HG03064 (cell line): Measurements from ENCODE around the gene HUNK.

Experiments
- ATAC-seq: cut with Tn5 transposase; IDR thresholded peaks from one replicate; pipeline ENCODE4 v1.9.1; 2021; ENCODE audit warnings: low read depth; ENCODE audit not compliant: unreplicated experiment

HUNK gene

DNA sequence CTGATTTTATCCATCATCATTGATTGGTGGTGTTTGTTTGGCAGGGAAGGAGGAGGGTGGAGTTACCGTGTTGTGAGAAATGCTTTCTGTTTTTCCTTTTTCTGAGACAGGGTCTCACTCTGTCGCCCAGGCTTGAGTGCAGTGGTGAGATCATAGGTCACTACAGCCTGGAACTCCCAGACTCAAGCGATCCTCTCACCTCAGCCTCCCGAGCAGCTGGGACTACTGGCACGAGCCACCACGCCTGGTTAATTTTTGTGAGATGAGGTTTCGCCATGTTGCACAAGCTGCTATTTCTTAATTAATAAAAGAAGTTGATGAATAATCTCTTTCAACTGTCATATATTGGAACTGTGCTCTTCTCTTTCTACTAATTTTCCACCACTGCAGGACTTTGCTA, 44.3 kb downstream of the HUNK start:
- no peak for ATAC-seq

- ATAC-seq: no peak
Observed at GRCh38 chr21:31918250-31918775, 45.5 kb downstream of the HUNK start.

DNA sequence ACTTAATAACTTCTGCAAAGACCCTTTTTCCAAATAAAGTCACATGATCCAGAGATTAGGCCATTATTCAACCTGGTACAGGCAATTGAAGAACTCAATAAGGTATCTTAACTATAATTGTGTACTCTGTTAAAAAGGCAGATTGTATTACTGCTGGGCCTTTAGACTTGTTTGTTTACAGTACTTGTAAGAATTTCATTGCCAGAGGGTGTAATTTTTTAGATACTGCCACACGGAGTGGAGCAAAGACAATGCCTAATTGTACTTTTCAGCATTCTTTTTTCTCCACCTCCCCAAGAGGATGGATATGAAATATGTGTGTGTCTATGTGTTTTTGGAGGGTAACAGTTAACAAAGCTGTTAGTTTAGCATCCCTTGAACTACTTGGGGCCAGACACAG, 47.5 kb downstream of the HUNK start:
- no peak for ATAC-seq

DNA sequence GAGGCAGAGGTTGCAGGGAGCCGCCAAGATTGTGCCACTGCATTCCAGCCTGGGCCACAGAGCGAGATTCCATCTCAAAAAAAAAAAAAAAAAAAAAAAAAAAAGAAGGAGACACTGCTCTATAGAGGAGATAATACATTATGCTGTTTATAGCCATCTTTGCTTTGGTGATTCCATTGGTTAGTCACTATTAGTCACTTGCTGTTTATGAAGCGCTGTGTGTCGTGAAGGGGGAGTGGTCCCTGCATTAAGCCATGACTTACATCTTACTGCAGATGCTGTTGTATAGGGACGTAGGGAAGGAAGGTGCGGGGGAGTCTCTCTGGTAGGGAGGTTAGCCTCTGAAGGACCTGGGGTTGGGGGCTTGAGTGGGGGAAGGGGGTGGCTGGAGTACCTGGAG, 48.3 kb downstream of the HUNK start:
- no peak for ATAC-seq

- ATAC-seq: no peak
Observed at GRCh38 chr21:31922881-31923280, 50.1 kb downstream of the HUNK start.

DNA sequence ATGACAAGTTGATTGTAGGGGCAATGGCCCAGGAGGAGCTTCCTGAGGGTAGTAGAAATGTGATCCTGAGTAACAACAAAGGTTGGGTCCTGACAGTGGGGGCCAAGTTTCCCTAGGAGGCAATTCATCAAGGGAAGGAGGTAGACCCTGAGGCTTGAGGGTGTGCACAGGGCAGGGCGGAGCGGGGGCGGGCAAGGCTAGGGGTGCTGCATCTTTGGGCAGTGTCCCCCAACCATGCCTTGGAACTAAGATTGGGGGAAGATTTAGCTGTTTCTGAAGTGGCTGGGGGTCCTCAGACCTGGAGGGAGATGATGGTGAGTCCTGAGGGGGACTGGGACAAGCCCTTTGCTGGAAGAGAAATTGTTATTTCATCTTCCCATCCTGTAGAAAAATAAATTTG, 50.9 kb downstream of the HUNK start:
- no peak for ATAC-seq

GRCh38 chr21:31924548-31924947, 51.7 kb downstream of the HUNK start:
- no peak for ATAC-seq

GRCh38 chr21:31926498-31926897, 53.7 kb downstream of the HUNK start:
- ATAC-seq: no peak

DNA sequence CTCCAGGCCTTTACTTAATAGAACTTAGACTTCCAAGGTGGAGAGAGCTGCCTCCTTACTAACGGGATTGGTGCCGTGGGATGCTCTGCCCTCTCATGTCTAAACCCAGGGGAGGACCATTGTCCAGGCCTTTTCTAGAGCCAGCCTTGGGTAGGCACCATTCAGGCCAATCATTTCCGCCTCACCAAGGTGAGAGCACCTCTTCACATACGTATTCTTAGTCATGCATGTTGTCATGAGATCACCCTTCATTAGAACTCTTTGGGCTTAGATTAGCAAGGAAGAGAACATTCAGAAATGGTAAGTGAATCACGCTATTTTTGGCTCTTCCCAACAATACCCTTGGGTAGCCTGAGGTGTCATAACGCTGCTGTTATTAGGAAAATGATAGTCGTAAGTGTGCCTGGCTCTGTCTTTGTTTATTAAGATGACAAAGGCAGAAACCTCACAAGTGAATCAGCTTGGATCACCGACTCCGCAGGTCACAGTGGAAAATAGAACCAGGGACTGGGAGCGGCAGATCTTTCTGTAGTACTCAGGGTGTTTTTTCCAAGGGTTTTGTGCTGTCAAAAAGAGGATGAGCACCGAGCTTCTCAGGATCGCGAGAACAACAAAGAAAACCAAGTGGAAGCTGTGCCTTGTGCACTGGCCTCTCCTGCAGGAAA, 55.0 kb downstream of the HUNK start:
- ATAC-seq: no peak

- no peak for ATAC-seq
Observed at GRCh38 chr21:31928656-31929055, 55.8 kb downstream of the HUNK start.

GRCh38 chr21:31929548-31929947, 56.7 kb downstream of the HUNK start:
- ATAC-seq: no peak

DNA sequence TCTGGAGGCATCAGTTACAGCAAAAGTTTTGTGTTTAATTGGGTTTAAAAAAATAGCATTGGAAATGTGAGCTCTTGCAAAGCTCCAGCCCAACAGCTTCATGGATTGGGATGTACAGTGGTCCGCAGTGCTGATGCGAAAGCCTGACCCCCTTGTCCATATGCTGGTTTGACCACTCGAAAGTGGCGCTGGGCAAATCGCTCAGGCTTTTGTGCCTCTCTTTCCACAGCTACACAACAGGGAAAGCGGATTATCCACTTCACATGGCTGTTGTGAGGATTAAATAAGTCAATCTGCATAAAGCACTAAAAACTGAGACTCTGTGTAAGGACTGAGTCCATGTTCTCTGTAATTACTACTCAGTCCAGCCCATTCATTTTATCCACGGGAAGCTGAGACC, 57.2 kb downstream of the HUNK start:
- ATAC-seq: no peak

- no peak for ATAC-seq
Observed at GRCh38 chr21:31931644-31932469, 59.0 kb downstream of the HUNK start.

DNA sequence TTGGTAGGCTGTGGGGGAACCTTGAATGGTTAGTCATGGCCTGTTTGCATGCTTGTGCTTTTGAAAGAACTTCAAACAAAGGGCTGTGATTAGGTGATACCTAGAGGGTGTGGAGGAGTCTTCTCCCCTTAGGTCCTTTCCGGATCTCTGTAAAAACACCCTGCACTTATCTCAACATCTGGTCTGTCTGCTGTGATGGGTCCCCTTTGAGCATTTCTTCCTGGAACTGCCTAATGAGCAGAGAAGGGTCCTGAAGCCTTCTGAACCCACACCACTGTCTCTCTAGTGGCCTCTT, 59.6 kb downstream of the HUNK start:
- no peak for ATAC-seq

DNA sequence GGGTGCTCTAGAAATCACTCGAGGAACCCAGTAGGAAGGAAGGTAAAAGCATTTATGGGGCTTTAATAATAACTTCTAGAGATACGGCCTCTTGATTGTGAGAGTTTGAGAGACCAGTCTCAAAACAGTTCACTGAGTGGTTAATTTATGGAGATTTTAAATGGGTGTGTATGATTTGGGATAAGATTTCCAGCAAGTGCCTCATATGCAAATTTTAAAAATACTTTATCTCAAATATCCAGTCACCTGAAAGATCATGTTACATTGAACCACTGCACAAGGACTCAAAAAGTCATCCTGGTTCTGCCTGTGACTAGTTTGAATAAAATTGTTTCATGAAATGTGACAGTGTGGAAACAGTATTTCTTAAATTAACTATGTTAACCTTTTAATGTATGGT, 64.5 kb downstream of the HUNK start:
- ATAC-seq: no peak

- ATAC-seq: no peak
Observed at GRCh38 chr21:31938330-31939301, 65.8 kb downstream of the HUNK start.

- ATAC-seq: no peak
Observed at GRCh38 chr21:31941694-31942093, 68.9 kb downstream of the HUNK start.

DNA sequence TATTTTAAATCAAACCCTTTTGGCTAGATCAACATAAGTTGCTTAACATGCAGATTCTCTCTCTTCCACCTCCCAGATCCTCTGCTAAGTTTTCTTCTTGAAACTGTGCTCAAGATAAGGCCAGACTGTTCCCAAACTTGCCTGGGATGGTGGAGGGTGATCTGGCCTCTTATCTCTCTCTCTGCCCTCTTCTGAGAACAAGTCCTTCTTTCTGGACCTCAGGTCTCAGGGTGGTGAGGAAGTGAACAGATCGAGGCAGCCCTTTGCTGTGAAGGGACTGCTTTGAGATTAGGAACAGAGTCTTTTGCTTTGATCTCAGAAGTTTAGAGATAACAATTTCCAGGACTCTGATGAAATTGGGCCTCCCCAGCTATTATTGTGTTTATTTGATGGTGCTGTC, 70.7 kb downstream of the HUNK start:
- no peak for ATAC-seq

- ATAC-seq: no peak
Observed at GRCh38 chr21:31945141-31945540, 72.3 kb downstream of the HUNK start.

GRCh38 chr21:31945546-31945945, 72.7 kb downstream of the HUNK start:
- ATAC-seq: no peak

GRCh38 chr21:31946231-31946630, 73.4 kb downstream of the HUNK start:
- ATAC-seq: no peak
